HEK293 (cell line): Measurements from ENCODE around the gene RPL36.

Source experiments
- RBAK ChIP-seq: fragments of 450-650 bp; formaldehyde crosslinking; IDR thresholded peaks from 2 replicates; pipeline ENCODE4 v1.5.1; 2016; ENCODE audit warnings: missing biosample characterization, missing genetic modification characterization
- TCF7L2 ChIP-seq: IDR thresholded peaks from 2 replicates; pipeline ENCODE4 v1.6.1; 2011; ENCODE audit warnings: low read depth, mild to moderate bottlenecking, inconsistent platforms, low read length, moderate library complexity, borderline replicate concordance
- ZNF18 ChIP-seq: fragments of 450-650 bp; formaldehyde crosslinking; IDR thresholded peaks from 2 replicates; pipeline ENCODE4 v1.5.1; 2016; ENCODE audit warnings: missing biosample characterization, missing genetic modification characterization
- ZNF2 ChIP-seq: fragments of 450-650 bp; formaldehyde crosslinking; IDR thresholded peaks from 2 replicates; pipeline ENCODE4 v1.5.1; 2016; ENCODE audit warnings: missing biosample characterization, missing genetic modification characterization
- ZNF768 ChIP-seq: fragments of 450-650 bp; formaldehyde crosslinking; IDR thresholded peaks from 2 replicates; pipeline ENCODE4 v1.5.1; 2018; ENCODE audit warnings: missing biosample characterization, mild to moderate bottlenecking, missing genetic modification characterization
- TF ChIP-seq, protein P1 (sequence below): fragments of 450-650 bp; formaldehyde crosslinking; IDR thresholded peaks from 2 replicates; pipeline ENCODE4 v1.5.1; 2016; ENCODE audit warnings: missing biosample characterization, missing genetic modification characterization

DNA sequence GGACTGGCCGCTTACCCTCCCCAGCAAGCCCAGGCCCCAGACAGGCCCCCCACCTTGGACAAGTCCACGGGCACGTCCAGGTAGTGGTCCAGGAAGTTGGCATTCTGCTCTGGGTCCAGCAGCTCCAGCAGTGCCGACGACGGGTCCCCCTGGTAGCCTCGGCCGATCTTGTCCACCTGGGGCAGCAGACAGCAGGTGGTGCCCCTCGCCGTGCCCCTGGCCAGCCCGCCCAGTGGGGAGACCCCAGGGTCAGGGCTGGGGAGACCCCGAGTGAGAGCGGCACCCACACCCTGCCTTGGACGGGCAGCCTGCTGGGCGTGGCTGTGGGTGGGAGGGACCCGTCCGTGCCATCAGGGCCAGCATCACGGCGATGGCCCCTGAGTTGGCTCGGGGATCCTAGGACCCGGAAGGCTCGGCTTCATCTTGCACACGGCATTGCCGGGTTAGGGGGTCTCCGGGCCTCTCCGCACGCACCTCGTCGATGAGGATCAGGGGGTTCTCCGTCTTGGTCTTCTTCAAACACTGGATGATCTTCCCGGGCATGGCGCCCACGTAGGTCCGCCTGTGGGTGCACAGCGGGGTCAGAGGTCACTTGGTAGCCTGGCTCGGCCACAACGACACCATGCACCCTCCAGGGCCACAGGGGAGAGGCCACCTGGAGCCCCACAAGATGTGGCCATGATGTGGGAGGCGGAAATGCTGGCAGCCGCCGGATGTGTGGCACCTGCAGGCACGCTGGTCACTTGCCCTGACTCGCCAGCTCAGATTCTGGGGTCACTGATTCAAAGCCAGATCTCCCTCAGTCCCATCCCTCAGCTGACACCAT lies 6.3 kb downstream of the RPL36 start:
- TF ChIP-seq ZNF2 (tag by site-specific recombination) (no peak), RBAK (tag by site-specific recombination) (no peak), ZNF768 (no peak), TCF7L2 (no peak), ZNF18 (tag by site-specific recombination) (no peak)
- TF ChIP-seq, protein P1, sequence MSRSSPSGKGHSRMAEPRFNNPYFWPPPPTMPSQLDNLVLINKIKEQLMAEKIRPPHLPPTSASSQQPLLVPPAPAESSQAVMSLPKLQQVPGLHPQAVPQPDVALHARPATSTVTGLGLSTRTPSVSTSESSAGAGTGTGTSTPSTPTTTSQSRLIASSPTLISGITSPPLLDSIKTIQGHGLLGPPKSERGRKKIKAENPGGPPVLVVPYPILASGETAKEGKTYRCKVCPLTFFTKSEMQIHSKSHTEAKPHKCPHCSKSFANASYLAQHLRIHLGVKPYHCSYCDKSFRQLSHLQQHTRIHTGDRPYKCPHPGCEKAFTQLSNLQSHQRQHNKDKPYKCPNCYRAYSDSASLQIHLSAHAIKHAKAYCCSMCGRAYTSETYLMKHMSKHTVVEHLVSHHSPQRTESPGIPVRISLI = no peak
